GM21515 (cell line): ENCODE results near the gene NR4A3.
A peak's percentile ranks its signal among the peaks of the same experiment; 100 is the strongest.

Experiments
- ATAC-seq: cut with Tn5 transposase; IDR thresholded peaks from one replicate; pipeline ENCODE4 v1.9.1; 2021; ENCODE audit not compliant: unreplicated experiment

Gene NR4A3

DNA sequence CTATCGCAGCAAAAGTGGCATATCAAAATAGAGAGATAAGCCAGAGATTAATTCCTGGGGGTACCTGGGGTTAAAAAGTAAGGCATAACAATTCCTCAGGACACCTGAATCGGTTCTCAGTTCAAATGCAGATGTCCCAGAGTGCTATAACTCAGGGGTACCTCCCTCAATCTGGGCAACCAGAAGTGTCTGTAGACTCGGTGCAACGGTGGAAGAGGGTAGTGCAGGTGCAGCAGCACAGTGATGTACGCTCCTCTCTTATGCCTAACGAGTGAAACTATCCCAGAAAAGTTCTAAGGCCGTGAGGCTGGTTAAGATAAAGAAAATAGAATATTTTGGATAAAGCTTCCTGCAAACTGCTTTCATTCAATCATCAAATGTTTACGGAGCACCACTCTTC, 7.9 kb upstream of the NR4A3 start:
- no peak for ATAC-seq

GRCh38 chr9:99814359-99814758, 7.3 kb upstream of the NR4A3 start:
- no peak for ATAC-seq

GRCh38 chr9:99816392-99816791, 5.3 kb upstream of the NR4A3 start:
- no peak for ATAC-seq

DNA sequence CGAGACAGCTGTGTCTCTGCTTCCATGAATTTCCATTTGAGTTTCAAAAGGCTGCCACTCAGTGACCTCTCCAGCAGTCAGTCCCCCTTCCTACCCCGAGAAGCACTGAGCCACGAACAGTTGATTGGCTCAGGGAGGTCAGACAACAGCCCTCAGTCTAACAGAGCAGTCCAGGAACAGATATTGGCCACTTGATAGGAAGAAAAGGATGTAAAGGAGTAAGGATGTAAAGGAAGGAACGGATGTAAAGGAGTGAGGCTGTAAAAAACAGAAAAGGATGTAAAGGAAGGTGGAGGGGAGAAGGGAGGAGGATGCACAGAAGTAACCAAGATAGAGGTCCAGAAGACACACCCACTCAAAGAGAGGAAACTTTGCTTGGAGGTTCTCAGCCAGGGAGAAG, 3.2 kb upstream of the NR4A3 start:
- ATAC-seq: no peak

GRCh38 chr9:99819123-99819855, 2.4 kb upstream of the NR4A3 start:
- peak; percentile 51 for ATAC-seq

DNA sequence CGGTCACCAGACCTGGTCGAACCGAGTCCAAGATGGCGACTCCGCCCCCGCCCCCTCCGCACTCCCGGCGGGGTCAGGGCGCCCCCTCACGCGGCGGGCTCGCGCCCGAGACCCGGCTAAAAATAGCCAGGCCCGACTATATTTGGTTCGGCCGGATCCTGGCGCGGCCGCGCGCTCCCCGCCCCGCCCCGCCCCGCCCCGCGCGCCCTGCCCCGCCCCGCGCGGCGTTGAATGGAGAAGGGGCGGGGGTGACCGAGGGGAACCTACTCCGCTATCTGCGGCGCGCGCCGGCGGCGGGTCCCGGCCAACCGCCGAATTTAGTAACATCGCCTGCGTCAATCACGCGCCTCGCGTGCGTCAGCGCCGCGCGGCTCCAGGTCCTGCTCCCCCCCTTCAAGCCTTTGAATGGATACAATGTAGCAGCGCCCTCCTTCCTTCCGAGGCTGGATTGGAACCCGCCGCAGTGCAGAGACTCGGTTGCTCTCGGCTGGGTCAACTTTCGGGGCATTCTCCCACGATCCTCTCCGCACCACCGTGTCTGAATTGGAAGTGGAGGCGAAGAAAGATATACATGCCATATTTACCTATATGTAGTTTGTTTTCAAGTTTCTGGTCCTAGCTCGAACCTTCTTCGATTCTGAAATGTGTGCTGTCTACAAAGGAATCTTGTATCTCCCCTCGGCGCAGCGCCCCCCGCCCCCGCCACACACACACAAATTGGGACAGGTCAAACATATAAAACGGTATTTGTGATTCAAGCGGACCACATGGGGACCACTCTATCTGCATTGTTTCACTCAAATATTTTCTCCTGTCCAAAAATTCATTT, 1.6 kb upstream of the NR4A3 start:
- peak; percentile 45 for ATAC-seq

GRCh38 chr9:99820685-99821395, 845 bp upstream of the NR4A3 start:
- no peak for ATAC-seq

DNA sequence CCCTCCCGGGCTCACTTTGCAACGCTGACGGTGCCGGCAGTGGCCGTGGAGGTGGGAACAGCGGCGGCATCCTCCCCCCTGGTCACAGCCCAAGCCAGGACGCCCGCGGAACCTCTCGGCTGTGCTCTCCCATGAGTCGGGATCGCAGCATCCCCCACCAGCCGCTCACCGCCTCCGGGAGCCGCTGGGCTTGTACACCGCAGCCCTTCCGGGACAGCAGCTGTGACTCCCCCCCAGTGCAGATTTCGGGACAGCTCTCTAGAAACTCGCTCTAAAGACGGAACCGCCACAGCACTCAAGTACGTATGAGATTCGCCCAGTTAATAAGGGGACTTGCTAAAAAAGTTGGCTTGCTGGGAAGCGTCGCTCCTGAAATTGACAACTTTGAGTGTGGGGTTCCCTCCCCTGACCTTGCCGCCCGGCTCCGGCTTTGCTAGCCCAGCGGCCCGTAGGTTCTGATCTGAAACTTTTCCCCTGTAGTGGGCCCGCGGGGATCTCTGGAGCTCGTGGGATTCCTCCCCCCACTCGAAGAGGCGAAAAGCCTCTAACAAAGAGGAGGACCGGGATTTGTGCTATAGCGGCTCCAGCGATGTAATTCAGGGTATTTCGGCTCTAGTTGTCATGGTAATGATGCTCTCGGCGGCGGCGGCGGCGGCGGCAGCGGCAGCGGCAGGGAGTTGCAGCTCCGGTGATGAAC, 572 bp downstream of the NR4A3 start:
- no peak for ATAC-seq

DNA sequence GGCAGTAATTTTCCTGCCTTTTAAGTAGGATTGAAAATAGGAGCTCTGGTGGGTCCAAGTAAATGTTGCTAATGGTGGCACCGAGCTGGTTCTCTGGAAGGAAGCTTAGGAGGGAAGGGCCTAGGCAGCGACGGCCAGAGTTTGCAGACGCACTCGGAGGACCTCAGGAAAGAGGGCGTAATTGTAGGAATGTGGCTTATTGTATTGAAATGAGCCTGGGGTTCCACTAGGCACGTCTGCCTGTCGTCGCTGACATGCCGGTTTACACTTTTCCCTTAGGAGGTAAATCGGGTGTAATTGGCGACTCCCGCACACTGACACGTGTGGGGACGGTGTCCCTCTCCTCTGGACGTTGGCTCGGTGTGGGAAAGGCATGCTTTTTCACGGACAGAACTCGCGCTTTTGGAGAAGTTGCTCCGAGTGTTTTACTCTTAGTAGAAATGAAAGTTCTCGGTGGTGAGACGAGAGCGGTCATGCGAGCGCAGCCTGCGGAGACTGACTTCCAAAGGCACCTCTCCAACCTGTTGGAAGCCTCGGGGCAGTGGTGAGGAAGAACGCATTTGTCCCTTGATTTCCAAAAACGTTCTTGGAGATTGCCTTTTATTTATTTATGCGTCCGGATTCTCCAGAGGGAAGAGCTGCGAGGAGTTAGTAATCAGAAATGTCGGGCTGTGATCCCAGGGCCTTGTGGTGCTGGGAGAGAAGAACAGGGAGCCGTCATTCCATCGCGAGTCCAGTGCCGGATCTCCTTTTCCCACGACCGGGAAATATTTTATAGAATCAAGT, 1.3 kb downstream of the NR4A3 start:
- ATAC-seq: no peak

DNA sequence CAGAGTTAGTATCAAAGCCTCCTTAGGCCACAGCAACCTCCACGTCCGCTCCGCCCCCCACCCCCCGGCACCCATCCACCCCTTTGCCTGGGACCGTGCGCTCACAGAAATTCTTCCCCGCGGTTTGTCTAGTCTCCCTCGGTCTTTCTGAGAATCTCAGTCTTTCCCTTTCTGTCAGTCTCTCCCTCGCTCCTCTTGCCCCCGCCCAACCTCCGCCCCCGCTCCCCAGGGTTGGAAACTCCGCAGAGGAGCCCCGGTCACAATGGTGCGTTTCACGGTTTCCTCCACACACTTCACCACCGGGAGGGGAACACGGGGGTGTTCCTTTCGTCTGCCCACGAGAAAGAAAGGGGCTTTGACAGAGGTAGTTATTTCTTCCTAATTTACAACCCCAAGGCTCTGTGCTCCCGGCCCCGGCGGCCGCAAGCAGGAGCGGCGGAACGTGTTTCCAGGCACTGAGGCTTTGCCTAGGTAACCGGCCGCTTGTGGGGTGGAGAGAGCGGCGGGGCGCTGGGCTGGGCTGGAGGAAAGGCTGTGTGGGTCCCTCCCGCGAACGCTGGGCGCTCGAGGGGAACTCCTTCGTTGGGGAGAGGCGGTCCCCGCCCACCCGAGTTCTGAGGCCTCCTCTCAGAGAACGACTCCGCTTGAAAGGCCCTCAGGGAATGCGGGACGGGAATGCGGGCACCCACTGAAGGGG, 2.1 kb downstream of the NR4A3 start:
- no peak for ATAC-seq

GRCh38 chr9:99824378-99825171, 2.9 kb downstream of the NR4A3 start:
- ATAC-seq: no peak

DNA sequence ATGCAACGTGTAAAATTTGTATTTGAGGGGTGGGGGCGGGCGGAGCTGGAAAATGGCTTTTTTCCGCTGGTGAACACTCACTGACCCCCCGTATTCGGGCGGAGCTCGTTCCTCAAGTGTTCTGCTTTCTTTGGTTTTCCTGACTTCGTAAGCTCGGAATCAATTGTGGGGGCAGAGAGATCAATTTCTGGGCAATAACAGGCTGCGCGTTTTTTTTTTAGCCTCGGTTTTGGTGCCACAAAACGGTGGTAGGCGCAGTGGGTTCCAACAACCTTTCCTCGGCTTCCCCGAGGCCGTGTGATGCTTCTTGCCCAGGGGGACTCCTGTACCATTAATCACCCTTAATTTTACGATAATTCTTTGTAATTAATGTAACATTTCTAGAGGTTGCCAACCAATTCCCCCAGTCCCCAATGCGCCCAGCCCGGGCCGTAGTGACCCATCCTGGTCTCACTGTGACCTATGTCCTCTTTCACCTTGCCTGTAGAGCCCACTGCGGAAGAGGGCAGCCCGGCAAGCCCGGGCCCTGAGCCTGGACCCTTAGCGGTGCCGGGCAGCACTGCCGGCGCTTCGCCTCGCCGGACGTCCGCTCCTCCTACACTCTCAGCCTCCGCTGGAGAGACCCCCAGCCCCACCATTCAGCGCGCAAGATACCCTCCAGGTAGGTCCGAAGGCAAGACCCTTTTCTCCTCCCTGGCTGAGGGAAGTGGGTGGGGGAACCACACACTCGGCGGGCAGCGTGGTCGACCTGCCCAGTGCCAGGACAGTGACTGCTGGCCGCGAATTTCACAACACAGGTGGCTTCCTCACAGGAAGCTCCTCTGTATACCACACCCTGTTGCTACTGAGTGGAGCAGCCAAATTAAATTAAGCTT, 3.7 kb downstream of the NR4A3 start:
- ATAC-seq: no peak

- ATAC-seq: no peak
Measured at GRCh38 chr9:99826579-99826978, 4.9 kb downstream of the NR4A3 start.

- no peak for ATAC-seq
Measured at GRCh38 chr9:99827244-99827643, 5.6 kb downstream of the NR4A3 start.

DNA sequence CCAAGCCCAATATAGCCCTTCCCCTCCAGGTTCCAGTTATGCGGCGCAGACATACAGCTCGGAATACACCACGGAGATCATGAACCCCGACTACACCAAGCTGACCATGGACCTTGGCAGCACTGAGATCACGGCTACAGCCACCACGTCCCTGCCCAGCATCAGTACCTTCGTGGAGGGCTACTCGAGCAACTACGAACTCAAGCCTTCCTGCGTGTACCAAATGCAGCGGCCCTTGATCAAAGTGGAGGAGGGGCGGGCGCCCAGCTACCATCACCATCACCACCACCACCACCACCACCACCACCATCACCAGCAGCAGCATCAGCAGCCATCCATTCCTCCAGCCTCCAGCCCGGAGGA, 6.3 kb downstream of the NR4A3 start:
- no peak for ATAC-seq

- ATAC-seq: no peak
Measured at GRCh38 chr9:99828417-99829176, 6.9 kb downstream of the NR4A3 start.

DNA sequence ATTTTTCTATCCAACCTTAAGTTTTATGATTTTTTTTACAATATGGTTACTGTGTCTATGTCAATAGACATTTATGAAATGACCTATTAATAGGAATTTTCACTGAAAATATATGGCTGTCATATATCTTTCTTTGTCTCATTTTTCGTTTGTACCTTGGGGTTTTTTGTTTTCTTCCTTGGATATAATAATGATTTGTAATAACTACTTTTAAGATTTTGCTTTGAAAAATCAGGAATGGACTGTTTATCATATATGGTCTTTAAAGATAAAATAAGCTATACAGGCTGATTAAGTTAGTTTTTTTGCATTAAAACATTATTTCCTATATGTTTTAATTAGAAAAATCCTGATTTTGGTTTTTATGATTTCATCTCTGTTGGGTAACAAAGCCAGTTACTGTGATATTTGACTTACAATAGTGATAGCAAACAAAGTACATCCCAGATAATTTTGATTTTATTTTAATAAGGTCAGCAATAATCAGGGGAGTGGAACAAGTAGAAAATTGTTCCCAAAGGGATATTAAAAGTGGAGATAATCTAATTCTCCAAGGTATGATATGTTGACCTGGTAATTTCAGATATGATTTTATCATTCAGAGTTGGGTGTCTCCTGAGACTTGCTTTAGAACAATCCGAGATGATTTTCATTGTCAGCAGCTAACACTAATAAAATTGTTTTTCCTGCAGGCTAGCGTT, 10.3 kb downstream of the NR4A3 start:
- no peak for ATAC-seq
